ENCODE data around the gene NPHP4. TPM values are rescaled to one million over a fixed set of nuclear protein-coding genes. Genes with fewer than 3 reads are reported as not detected.

Gene NPHP4
- total and polyA plus RNA-seq, 10 of the 15 experiments (the other 5 are each of a cell fraction or from before 2014, with no cell fraction given), result 0.16 to 10.5 (median 3.1) TPM

DNA sequence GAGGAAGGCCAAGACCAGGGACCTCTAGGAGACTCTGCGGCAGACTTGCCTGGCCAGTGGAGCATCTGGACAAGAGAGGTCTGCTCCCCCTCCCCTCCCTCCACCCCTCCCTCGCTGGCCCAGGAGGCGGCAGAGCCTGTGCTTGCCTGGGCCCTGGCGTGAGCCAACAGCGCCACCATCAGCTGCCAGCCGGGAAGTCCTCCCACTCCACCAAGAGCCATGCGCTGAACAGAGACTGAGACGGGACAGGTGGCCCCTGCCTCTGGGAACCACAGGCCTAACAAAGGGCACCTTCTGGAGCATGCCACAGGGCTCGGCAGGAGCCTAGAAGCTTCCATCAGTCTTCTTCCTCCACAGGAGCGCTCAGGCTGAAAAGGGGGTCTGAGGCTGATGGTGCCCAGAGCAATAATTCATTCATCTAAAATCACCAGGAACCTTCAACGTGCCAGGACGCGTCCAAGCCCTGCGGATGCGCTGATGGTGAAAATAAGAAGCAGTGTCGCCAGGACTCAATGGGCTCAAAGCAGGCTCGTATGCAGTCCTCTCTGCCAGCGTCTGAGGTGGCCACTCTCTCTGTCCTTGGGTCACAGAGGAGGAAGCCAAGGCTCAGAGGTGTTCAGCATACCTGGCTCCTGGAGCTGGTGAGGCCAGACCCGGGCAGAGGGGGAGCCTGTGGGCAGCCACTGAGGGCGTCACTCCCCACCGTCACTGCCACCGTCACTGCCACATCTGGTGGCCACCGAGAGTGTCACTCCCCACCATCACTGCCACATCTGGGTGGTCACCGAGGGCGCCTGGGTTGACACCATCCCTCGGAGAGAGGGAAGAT lies 161.2 kb downstream of the NPHP4 start:
- no peak for FAIRE-seq
- no peak overlapping the region for H3K9ac ChIP-seq (ENCODE audit: control insufficient read depth, insufficient read depth, low read length)

DNA sequence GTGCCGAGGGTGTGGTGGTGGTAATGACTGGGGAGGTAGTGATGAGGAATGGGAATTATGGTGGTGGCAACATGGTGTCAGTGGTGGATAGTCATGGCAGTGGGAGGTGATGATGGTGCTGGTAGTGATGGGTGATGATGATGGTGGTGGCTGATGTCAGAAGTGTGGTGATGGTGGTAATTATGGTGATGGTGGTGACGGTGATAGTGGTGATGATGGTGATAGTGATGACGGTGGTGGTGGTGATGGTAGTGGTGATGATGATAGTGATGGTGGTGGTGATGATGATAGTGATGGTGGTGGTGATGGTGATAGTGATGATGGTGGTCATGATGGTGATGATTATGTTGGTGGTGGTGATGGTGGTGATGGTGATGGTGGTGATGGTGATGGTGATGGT lies 162.8 kb downstream of the NPHP4 start:
- no peak for FAIRE-seq
- ChIA-PET SMC1A (ENCODE audit: uncharacterized antibody, unreplicated experiment) (no interaction called here), CTCF (no interaction called here)
- TF ChIP-seq KAT2A (conservative IDR thresholded peaks at IDR 0.05; ENCODE audit: control insufficient read depth, low read depth, low read length) (no peak), PML (IDR thresholded peaks at IDR 0.05; ENCODE audit: low read length) (no peak), RB1 (IDR thresholded peaks at IDR 0.05; ENCODE audit: borderline replicate concordance) (no peak), ASH2L (IDR thresholded peaks at IDR 0.05; ENCODE audit: borderline replicate concordance, low read depth) (no peak), CHD2 (IDR thresholded peaks at IDR 0.05; ENCODE audit: borderline replicate concordance, low read depth, low read length) (no peak), BMI1 (IDR thresholded peaks at IDR 0.05; ENCODE audit: borderline replicate concordance) (no peak), TCF7 (IDR thresholded peaks at IDR 0.05; ENCODE audit: borderline replicate concordance) (no peak)
- TF ChIP-seq, protein P1, sequence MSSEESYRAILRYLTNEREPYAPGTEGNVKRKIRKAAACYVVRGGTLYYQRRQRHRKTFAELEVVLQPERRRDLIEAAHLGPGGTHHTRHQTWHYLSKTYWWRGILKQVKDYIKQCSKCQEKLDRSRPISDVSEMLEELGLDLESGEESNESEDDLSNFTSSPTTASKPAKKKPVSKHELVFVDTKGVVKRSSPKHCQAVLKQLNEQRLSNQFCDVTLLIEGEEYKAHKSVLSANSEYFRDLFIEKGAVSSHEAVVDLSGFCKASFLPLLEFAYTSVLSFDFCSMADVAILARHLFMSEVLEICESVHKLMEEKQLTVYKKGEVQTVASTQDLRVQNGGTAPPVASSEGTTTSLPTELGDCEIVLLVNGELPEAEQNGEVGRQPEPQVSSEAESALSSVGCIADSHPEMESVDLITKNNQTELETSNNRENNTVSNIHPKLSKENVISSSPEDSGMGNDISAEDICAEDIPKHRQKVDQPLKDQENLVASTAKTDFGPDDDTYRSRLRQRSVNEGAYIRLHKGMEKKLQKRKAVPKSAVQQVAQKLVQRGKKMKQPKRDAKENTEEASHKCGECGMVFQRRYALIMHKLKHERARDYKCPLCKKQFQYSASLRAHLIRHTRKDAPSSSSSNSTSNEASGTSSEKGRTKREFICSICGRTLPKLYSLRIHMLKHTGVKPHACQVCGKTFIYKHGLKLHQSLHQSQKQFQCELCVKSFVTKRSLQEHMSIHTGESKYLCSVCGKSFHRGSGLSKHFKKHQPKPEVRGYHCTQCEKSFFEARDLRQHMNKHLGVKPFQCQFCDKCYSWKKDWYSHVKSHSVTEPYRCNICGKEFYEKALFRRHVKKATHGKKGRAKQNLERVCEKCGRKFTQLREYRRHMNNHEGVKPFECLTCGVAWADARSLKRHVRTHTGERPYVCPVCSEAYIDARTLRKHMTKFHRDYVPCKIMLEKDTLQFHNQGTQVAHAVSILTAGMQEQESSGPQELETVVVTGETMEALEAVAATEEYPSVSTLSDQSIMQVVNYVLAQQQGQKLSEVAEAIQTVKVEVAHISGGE (CRISPR knock-in tag; IDR thresholded peaks at IDR 0.05), result no peak
- TF ChIP-seq, protein P2, sequence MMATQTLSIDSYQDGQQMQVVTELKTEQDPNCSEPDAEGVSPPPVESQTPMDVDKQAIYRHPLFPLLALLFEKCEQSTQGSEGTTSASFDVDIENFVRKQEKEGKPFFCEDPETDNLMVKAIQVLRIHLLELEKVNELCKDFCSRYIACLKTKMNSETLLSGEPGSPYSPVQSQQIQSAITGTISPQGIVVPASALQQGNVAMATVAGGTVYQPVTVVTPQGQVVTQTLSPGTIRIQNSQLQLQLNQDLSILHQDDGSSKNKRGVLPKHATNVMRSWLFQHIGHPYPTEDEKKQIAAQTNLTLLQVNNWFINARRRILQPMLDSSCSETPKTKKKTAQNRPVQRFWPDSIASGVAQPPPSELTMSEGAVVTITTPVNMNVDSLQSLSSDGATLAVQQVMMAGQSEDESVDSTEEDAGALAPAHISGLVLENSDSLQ (IDR thresholded peaks at IDR 0.05), result no peak

More for the DNA sequence above, 161.2 kb downstream of the NPHP4 start:
- Histone ChIP-seq H3K27me3 (replicated peaks in 1 of 2; ENCODE audit: control insufficient read depth in 2 of 2, insufficient read depth in 2 of 2, low read length in 1 of 2) (no peaks in the 10 kb centered on the region), H3K4me3 (no peak overlapping the region), H2AFZ (ENCODE audit: control insufficient read depth, low read depth, low read length) (no peak overlapping the region), H3K36me3 (ENCODE audit: control insufficient read depth in 2 of 2, insufficient read depth in 2 of 2, low read length in 1 of 2) (no peaks in the 10 kb centered on the region), H4K20me1 (ENCODE audit: control insufficient read depth, insufficient read depth) (no peaks in the 10 kb centered on the region), H3K9me3 (replicated peaks; ENCODE audit: control insufficient read depth, insufficient read depth, low read length) (no peaks in the 10 kb centered on the region), H3K4me2 (ENCODE audit: control insufficient read depth, insufficient read depth) (no peak overlapping the region), H3K79me2 (ENCODE audit: control insufficient read depth, insufficient read depth, low read length) (no peaks in the 10 kb centered on the region), H3K27ac (ENCODE audit: control insufficient read depth, insufficient read depth) (no peak overlapping the region), H3K4me1 (ENCODE audit: control insufficient read depth, insufficient read depth, low read length) (no peaks in the 10 kb centered on the region)
- CTCF ChIA-PET, result no interaction called here
- DNase-seq (ENCODE audit: low read depth, low spot score), result no peak
- intact Hi-C loops (cut with micrococcal nuclease; ENCODE audit: unreplicated experiment) (no loop called here), in situ Hi-C loops (cut with MboI) (no loop called here)
- WGBS (ENCODE audit: insufficient coverage, insufficient replicate concordance, low lambda C conversion rate, missing lambda C conversion rate), result 32% methylated on average over 26 of the region's 26 CpGs
- RAD21 ChIA-PET (ENCODE audit: unreplicated experiment), result no interaction called here
- SMC1A ChIA-PET (ENCODE audit: uncharacterized antibody, unreplicated experiment), result no interaction called here
- no TSS peak for BruUV-seq (replicated peaks)
- TF ChIP-seq, protein P3, sequence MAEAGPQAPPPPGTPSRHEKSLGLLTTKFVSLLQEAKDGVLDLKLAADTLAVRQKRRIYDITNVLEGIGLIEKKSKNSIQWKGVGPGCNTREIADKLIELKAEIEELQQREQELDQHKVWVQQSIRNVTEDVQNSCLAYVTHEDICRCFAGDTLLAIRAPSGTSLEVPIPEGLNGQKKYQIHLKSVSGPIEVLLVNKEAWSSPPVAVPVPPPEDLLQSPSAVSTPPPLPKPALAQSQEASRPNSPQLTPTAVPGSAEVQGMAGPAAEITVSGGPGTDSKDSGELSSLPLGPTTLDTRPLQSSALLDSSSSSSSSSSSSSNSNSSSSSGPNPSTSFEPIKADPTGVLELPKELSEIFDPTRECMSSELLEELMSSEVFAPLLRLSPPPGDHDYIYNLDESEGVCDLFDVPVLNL (IDR thresholded peaks at IDR 0.05; ENCODE audit: low read depth, low read length), result no peak
- TF ChIP-seq RAD21 (IDR thresholded peaks at IDR 0.05; ENCODE audit: insufficient read depth, low read depth, low read length), result 0 out of 2 replicates have a peak, but pooled peaks have one; percentile 1
- POLR2A ChIA-PET, result no interaction called here
- ATAC-seq, result no peak

More for the DNA sequence above, 162.8 kb downstream of the NPHP4 start:
- Histone ChIP-seq H4K20me1 (ENCODE audit: control insufficient read depth, insufficient read depth) (no peaks in the 10 kb centered on the region), H3K4me3 (no peak overlapping the region), H3K9me3 (replicated peaks; ENCODE audit: control insufficient read depth, insufficient read depth, low read length) (no peaks in the 10 kb centered on the region), H3K9ac (ENCODE audit: control insufficient read depth, insufficient read depth, low read length) (no peak overlapping the region), H2AFZ (ENCODE audit: control insufficient read depth, low read depth, low read length) (no peak overlapping the region), H3K79me2 (ENCODE audit: control insufficient read depth, insufficient read depth, low read length) (no peaks in the 10 kb centered on the region), H3K27me3 (replicated peaks in 1 of 2; ENCODE audit: control insufficient read depth in 2 of 2, insufficient read depth in 2 of 2, low read length in 1 of 2) (no peaks in the 10 kb centered on the region), H3K4me2 (ENCODE audit: control insufficient read depth, insufficient read depth) (no peak overlapping the region), H3K4me1 (ENCODE audit: control insufficient read depth, insufficient read depth, low read length) (no peaks in the 10 kb centered on the region), H3K27ac (ENCODE audit: control insufficient read depth, insufficient read depth) (no peak overlapping the region), H3K36me3 (ENCODE audit: control insufficient read depth in 2 of 2, insufficient read depth in 2 of 2, low read length in 1 of 2) (no peaks in the 10 kb centered on the region)
- ATAC-seq (no peak), DNase-seq (ENCODE audit: low read depth, low spot score) (no peak)
- intact Hi-C loops (cut with micrococcal nuclease; ENCODE audit: unreplicated experiment), result no loop called here
- ChIA-PET RAD21 (ENCODE audit: unreplicated experiment) (no interaction called here), POLR2A (no interaction called here)
- 52% methylated on average over 3 of the region's 3 CpGs for WGBS (ENCODE audit: insufficient coverage, insufficient replicate concordance, low lambda C conversion rate, missing lambda C conversion rate)
- in situ Hi-C loops (cut with MboI), result no loop called here
- BruUV-seq (replicated peaks), result no TSS peak

All from GM12878 (cell line).